Activated CD4-positive, CD25-positive, alpha-beta regulatory T cell (primary cell): ENCODE measurements around the gene TCL1B.
"Not testable (repeated sequence)": the region's sequence is repeated elsewhere in the genome, so short reads cannot be mapped to it uniquely, and the experiment has no call there.

ENCODE experiments used
- DNase-seq, 4 experiments: peaks; one replicate each; lab custom pipeline; 2025; lab: John Stamatoyannopoulos, UW

TCL1B gene, protein sequence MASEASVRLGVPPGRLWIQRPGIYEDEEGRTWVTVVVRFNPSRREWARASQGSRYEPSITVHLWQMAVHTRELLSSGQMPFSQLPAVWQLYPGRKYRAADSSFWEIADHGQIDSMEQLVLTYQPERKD

DNA sequence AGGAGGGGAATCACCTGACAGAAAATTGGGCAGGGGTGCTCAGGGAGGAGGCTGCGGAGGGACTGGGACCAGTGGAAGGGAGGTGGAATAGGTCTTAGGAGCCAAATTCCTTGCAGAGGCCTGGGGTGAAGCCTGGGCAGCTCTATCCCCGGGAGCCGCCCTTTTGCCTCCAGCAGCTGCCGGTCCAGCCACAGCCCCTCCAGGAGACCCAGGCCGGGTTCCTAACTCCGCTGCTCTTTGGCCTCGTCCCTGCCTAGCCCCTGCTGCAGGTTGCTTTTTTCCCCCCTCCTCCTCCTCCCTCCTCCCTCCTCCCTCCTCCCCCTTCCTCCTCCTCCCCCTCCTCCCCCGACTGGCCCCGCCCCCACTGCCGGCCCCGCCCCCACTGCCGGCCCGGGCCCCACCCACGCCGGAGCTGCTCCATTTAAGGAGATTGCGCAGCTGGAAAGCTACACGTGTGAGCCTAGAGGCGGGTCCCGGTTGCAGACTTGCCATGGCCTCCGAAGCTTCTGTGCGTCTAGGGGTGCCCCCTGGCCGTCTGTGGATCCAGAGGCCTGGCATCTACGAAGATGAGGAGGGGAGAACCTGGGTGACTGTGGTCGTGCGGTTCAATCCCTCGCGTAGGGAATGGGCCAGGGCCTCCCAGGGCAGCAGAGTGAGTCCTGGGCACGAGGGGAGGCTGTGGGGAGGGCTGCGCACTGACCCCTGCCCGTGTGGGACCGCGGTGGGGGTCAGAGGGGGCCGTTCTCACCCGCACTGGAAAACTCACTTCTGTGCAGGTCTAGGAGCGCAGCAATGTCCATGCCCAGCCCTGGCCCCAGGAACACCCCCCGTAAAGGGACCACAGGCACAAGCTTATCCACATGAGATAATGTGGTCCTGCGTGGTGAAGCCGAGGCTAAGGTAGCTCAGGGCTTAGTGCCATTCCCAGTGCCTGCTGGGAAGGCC is at the start of gene TCL1B:
Gene TCL1B, plus strand, starts transcription at position 449 of the 945 bp plus-strand sequence. Its CDS starts 42 bp downstream, at position 491.
- no peak for DNase-seq

- DNase-seq, result no peak
Observed at GRCh38 chr14:95644981-95645380, 41.2 kb upstream of the TCL1B start.

DNA sequence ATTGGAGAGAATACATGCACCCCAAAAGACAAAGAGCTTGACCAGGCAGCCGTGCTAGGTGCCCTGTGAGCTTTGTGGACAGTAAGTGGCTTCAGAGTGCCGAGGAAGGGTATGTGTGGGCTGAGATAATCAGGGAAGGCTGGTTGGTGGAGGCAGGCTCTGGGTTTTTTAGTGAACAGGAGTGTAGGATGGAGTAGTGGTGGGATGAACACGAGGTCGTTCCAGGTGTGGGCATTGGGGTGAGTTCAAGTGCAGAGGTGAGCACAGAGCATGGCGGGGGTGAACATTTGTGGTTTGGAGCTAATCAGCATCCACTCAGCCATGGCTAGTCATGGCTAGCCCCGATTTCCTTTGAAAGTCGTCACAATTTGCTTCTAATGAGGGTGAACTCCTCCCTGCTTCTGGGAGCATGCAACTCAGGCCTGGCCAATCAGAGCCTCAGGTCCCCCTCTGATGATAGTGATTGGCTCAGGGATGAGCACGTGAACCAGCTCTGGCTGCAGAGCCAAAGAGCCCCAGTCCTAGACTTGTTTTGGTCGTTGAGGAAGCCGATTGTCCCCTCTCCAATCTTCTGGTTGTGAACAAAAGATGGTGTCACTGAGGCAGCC is 40.7 kb upstream of the TCL1B start:
- DNase-seq, result no peak

- DNase-seq, result no peak
Observed at GRCh38 chr14:95647926-95648325, 38.3 kb upstream of the TCL1B start.

GRCh38 chr14:95649230-95649629 is 37.0 kb upstream of the TCL1B start:
- no peak for DNase-seq

DNA sequence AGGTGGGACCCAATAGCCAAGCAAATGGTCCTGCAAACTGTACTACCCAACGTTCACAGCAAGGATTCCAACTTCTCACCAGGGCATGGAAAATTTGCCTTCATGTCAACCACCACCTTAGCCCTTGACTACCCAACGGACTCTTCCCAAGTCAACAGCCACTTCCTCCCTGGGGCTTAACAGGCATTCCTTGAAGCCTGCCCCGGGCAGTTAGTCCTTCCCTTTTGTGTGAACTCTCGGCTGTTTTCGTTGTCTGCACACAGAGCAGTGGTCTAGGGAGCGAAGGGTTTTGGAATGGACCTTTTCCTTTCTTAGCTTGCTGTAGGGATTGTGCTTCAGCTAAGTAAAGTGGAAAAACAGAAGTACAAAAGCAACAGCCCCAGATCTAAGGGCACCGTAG is 35.2 kb upstream of the TCL1B start:
- DNase-seq, result no peak

- no peak for DNase-seq
Observed at GRCh38 chr14:95651821-95652583, 34.2 kb upstream of the TCL1B start.

- DNase-seq, result no peak
Observed at GRCh38 chr14:95652690-95653089, 33.5 kb upstream of the TCL1B start.

DNA sequence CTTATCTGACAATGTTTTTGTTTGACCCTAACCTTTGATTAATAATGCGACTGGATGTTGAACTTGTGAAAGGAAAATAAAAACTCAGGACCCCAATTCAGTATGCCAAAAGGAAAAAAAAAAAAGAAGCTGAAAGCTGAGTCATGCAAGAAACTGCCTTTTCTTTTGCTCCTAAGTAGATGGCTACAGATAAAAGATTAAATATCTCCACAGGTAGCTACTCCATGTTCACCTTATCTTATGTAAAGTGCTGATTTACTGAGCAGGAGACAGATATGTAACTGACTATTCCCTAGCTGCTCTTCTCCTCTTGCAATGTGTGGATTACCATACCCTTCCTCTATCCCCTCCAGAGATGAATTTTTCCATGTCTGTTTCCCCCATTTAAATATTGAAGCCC is 30.8 kb upstream of the TCL1B start:
- no peak for DNase-seq

DNA sequence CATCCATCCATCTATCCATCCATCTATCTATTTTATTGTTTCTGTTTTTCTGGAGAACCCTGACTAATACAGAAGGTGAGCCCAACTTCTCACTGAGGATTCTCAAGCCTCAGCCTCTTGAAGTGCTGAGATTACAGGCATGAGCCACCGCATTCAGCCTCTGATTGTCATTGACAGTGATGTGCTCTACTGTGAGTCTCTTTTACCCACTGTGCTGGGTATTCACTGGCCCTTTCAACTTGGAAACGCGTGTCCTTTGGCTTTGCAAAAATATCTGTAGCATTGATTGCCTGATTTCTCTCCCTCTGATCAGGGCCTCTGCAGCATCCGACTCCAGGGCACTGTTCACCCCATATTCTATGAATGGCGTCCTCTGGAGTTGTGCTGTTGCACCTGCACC is 29.6 kb upstream of the TCL1B start:
- DNase-seq, result no peak

DNA sequence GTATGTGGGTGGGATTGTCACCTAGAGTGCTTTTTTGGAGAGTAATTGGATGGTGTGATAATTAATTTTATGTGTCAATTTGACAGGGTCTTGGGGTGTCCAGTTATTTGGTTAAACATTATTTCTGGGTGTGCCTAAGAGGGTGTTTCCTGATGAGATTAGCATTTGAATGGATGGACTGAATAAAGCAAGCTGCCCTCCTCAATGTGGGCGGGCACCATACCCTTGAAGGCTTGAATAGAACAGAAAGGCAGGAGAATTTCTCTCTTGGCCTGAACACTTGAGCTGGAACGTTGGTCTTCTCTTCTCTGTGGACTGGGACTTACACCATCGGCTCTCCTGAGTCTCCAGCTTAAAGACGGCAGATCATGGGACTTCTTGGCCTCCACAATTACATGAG is 28.8 kb upstream of the TCL1B start:
- DNase-seq, result no peak

DNA sequence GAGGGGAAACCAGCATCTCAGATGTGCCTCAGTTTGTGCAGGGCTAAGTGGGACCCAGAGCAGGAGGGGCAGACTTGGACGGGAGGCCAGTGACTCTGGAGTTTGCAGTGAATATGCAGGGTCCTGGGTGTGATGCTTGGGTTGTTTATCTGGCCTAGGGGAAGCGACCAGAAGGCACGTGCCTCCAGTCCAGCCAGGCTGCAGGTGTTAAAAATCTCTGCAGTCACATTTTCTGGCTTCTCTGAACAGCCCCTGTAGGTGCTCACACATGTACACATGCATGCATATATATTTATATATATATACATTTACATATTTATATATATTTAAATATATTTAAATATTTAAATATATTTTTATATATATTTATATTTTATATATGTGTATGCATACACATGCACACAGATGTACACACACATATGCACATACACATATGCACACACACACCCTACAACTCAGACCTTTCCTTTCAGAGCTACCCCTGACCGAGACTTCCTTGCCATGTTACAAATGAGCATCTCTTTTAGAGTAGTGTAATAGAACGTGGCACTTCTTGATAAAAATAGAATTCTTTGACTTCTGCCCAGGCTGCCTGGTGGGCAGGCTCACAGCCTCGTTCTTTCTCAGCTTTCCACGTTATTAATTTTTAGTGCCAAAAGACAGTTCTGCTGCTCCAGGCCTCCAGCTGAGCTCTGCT is 26.8 kb upstream of the TCL1B start:
- DNase-seq, result no peak

- DNase-seq, result no peak
Observed at GRCh38 chr14:95659990-95660385, 26.2 kb upstream of the TCL1B start.

DNA sequence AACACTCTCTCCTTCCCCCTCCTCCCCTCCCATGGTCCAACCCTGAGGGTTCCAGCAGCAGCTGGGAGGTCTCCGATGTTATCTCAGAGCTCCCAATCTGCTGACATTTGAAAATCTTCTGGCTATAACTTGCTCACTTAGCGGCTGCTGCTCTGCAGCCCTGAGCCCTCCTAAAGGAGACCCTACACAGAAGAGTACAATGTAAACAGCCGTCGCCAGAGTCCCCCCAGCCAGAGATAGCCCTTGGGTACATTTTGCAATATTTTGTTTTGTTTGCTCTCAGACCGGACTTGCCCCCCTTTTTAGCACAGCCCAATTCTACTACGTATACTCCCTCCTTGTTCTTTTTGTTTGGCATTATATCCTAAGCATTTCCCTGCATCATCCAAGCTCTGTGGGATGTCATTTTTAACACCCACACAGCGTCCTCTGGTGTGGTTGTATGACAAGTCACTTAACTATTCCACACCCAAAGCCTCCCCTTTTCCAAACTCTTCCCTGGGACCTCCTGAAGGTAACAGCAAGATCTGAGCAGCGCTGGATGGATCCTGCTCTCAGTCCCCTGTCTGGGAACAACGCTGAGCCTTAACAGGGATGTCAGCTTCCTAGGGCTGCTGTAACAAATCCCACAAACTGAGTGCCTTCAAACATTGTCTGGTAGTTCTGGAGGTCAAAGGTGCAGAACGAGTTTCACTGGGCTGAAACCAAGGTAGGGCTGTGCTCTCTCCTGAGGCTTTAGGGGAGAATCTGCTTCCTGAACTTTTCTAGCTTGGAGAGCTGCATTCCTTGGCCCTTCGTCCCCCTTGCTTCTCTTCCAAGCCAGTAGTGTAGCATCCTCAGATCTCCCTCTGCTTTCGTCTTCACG is 25.3 kb upstream of the TCL1B start:
- no peak for DNase-seq

DNA sequence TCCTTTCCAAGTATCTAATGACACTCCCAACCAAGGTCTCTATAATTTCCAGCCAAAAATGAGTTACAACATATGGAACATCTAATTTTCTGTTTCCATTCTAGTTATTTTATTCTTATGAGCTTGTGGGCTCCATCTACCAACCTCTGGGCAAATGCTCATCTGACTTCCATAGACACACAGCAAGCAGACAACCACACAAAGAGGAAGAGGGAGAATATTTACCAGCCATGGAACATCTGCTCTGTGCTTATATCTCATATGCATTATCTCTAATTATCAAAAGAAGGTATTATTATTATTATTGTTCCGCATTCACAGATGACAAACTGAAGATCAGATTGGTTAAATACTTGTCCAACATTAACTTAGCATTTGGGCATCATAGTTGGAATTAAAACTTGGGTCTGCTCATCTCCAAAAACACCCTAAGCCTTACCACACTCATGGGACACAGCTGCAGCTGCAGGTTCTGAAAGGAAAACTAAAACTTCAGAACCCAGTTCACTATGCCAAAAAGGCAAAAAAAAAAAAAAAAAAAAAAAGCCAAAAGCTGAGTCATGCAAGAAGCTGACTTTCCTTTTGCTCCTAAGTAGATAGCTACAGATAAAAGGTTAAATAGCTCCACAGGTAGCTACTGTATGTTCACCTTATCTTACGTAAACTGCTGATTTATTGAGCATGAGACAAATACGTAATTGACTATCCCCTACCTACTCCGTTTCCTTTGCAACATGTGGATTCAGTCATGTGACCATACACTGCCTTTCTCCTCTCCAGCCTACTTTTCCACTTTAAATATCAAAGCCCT is 23.6 kb upstream of the TCL1B start:
- DNase-seq, result no peak

GRCh38 chr14:95663226-95663797 is 22.9 kb upstream of the TCL1B start:
- no peak for DNase-seq

DNA sequence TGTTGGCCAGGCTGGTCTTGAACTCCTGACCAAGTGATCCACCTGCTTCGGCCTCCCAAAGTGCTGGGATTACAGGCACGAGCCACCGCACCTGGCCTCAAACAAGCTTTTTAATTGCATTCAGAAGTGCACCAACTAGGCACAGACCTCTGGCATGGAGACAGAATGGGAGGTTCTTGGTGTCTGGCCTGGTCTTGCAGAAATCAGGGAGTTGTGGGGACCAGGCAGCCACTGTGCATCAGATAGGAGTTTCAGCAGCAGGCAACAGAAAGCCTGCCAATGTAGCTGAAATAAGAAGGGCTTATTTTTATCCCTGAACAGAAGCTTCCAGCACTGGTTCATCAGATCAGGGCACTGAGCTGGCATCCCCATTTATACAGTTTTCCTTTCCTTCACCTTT is 22.2 kb upstream of the TCL1B start:
- DNase-seq, result no peak

GRCh38 chr14:95664546-95664945 is 21.7 kb upstream of the TCL1B start:
- no peak for DNase-seq

GRCh38 chr14:95665530-95665929 is 20.7 kb upstream of the TCL1B start:
- not testable (repeated sequence) for DNase-seq

- no peak for DNase-seq
Observed at GRCh38 chr14:95666450-95666849, 19.8 kb upstream of the TCL1B start.
